ENCODE data around the gene DRAM1. TPM values are rescaled to one million over a fixed set of nuclear protein-coding genes. Genes with fewer than 3 reads are reported as not detected.
A peak's percentile ranks its signal among the peaks of the same experiment; 100 is the strongest.

The DRAM1 gene
- total and polyA plus RNA-seq, 10 of the 15 experiments (the other 5 are each of a cell fraction or from before 2014, with no cell fraction given), result 22.4 to 91.5 (median 41.4) TPM

DNA sequence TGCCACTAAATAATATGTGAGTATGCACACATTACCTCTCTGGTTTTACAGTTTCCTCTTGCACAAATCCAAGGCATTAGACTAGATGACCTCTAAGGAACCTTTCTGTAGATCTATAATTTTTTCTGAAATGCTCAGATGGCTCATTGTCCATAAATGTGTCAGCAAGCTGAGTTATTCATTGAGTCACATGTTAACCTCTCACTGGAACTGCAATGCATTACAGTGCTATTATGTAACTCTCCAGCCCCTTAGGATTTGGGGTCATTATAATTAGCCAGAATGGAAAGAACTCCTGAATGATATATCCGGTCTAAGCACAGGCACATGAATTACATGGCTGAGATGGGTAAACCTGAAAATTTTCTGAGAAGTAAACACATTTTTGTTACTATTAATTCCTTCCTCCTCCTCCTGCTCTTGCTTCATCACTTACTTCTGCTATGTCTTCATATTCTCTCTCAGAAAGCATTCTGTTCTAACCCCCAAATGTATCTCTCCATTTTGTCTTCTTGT lies 20.3 kb upstream of the DRAM1 start:
- Histone ChIP-seq H4K20me1 (ENCODE audit: control insufficient read depth, insufficient read depth) (no peaks in the 10 kb centered on the region), H3K4me1 (ENCODE audit: control insufficient read depth, insufficient read depth, low read length) (peaks cover 64% of the 10 kb centered on the region), H3K79me2 (ENCODE audit: control insufficient read depth, insufficient read depth, low read length) (no peaks in the 10 kb centered on the region), H3K27ac (ENCODE audit: control insufficient read depth, insufficient read depth) (peak overlapping the region; percentile 75), H3K4me3 (no peak overlapping the region), H3K36me3 (ENCODE audit: control insufficient read depth in 2 of 2, insufficient read depth in 2 of 2, low read length in 1 of 2) (no peaks in the 10 kb centered on the region), H3K9ac (ENCODE audit: control insufficient read depth, insufficient read depth, low read length) (no peak overlapping the region), H2AFZ (ENCODE audit: control insufficient read depth, low read depth, low read length) (no peak overlapping the region; the same call in 1 of the 2 replicates), H3K4me2 (ENCODE audit: control insufficient read depth, insufficient read depth) (peak overlapping the region; percentile 50; the same call in 1 of the 2 replicates), H3K9me3 (replicated peaks; ENCODE audit: control insufficient read depth, insufficient read depth, low read length) (peaks cover 10% of the 10 kb centered on the region), H3K27me3 (replicated peaks in 1 of 2; ENCODE audit: control insufficient read depth in 2 of 2, insufficient read depth in 2 of 2, low read length in 1 of 2) (no peaks in the 10 kb centered on the region)
- CTCF ChIA-PET, result interaction anchor here (3.2 kb wide), 1 partner anchor 17 kb away, joined by 38 read pairs; no protein-coding TSS in a partner anchor
- no TSS peak for BruUV-seq (replicated peaks)
- DNase-seq (ENCODE audit: low read depth, low spot score), result no peak
- SMC1A ChIA-PET (ENCODE audit: uncharacterized antibody, unreplicated experiment), result interaction anchor here (1.0 to 2.5 kb wide), 4 partner anchors 9 to 83 kb away, joined by 3 to 18 read pairs (median 3); no protein-coding TSS in a partner anchor
- 0% methylated on average over 1 of the region's 1 CpG for WGBS (ENCODE audit: insufficient coverage, insufficient replicate concordance, low lambda C conversion rate, missing lambda C conversion rate)
- intact Hi-C loops (cut with micrococcal nuclease; ENCODE audit: unreplicated experiment) (loop anchor here (2.0 kb wide), 1 partner anchor 76 kb away; no protein-coding TSS in a partner anchor), in situ Hi-C loops (cut with MboI) (no loop called here)
- RAD21 ChIA-PET (ENCODE audit: unreplicated experiment), result interaction anchor here (2.4 to 2.7 kb wide), 2 partner anchors 18 to 28 kb away, joined by 7 to 16 read pairs; no protein-coding TSS in a partner anchor
- ATAC-seq, result peak; percentile 49
- FAIRE-seq, result no peak
- POLR2A ChIA-PET, result interaction anchor here (0.8 to 1.1 kb wide), 3 partner anchors 18 to 35 kb away, joined by 3 to 4 read pairs (median 3); no protein-coding TSS in a partner anchor
- TF ChIP-seq BHLHE40 (IDR thresholded peaks at IDR 0.05; ENCODE audit: borderline replicate concordance in 1 of 2, low read depth in 2 of 2, low read length in 1 of 2) (peak; percentile 39; a peak in 1 of 4 replicates), NR2F1 (conservative IDR thresholded peaks at IDR 0.05) (peak; percentile 81; the same call in 1 of the 2 replicates), CEBPB (IDR thresholded peaks at IDR 0.05; ENCODE audit: borderline replicate concordance in 1 of 2, low read depth in 2 of 2, low read length in 2 of 2) (peak in 1 of 2 experiments; percentile 55; a peak in 1 of 4 replicates), NBN (IDR thresholded peaks at IDR 0.05) (no peak), RUNX3 (IDR thresholded peaks at IDR 0.05; ENCODE audit: low read length) (peak; percentile 45; the same call in 1 of the 2 replicates), NFIC (IDR thresholded peaks at IDR 0.05; ENCODE audit: low read depth, low read length) (peak; percentile 90), POU2F2 (IDR thresholded peaks at IDR 0.05; ENCODE audit: borderline replicate concordance, low read depth, low read length) (peak; percentile 31; the same call in 1 of the 3 replicates)
- TF ChIP-seq, protein P1, sequence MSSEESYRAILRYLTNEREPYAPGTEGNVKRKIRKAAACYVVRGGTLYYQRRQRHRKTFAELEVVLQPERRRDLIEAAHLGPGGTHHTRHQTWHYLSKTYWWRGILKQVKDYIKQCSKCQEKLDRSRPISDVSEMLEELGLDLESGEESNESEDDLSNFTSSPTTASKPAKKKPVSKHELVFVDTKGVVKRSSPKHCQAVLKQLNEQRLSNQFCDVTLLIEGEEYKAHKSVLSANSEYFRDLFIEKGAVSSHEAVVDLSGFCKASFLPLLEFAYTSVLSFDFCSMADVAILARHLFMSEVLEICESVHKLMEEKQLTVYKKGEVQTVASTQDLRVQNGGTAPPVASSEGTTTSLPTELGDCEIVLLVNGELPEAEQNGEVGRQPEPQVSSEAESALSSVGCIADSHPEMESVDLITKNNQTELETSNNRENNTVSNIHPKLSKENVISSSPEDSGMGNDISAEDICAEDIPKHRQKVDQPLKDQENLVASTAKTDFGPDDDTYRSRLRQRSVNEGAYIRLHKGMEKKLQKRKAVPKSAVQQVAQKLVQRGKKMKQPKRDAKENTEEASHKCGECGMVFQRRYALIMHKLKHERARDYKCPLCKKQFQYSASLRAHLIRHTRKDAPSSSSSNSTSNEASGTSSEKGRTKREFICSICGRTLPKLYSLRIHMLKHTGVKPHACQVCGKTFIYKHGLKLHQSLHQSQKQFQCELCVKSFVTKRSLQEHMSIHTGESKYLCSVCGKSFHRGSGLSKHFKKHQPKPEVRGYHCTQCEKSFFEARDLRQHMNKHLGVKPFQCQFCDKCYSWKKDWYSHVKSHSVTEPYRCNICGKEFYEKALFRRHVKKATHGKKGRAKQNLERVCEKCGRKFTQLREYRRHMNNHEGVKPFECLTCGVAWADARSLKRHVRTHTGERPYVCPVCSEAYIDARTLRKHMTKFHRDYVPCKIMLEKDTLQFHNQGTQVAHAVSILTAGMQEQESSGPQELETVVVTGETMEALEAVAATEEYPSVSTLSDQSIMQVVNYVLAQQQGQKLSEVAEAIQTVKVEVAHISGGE (CRISPR knock-in tag; IDR thresholded peaks at IDR 0.05), result no peak
- TF ChIP-seq, protein P2, sequence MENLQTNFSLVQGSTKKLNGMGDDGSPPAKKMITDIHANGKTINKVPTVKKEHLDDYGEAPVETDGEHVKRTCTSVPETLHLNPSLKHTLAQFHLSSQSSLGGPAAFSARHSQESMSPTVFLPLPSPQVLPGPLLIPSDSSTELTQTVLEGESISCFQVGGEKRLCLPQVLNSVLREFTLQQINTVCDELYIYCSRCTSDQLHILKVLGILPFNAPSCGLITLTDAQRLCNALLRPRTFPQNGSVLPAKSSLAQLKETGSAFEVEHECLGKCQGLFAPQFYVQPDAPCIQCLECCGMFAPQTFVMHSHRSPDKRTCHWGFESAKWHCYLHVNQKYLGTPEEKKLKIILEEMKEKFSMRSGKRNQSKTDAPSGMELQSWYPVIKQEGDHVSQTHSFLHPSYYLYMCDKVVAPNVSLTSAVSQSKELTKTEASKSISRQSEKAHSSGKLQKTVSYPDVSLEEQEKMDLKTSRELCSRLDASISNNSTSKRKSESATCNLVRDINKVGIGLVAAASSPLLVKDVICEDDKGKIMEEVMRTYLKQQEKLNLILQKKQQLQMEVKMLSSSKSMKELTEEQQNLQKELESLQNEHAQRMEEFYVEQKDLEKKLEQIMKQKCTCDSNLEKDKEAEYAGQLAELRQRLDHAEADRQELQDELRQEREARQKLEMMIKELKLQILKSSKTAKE (IDR thresholded peaks at IDR 0.05; ENCODE audit: low read depth, poor library complexity, severe bottlenecking), result peak; percentile 68
- TF ChIP-seq, protein P3, sequence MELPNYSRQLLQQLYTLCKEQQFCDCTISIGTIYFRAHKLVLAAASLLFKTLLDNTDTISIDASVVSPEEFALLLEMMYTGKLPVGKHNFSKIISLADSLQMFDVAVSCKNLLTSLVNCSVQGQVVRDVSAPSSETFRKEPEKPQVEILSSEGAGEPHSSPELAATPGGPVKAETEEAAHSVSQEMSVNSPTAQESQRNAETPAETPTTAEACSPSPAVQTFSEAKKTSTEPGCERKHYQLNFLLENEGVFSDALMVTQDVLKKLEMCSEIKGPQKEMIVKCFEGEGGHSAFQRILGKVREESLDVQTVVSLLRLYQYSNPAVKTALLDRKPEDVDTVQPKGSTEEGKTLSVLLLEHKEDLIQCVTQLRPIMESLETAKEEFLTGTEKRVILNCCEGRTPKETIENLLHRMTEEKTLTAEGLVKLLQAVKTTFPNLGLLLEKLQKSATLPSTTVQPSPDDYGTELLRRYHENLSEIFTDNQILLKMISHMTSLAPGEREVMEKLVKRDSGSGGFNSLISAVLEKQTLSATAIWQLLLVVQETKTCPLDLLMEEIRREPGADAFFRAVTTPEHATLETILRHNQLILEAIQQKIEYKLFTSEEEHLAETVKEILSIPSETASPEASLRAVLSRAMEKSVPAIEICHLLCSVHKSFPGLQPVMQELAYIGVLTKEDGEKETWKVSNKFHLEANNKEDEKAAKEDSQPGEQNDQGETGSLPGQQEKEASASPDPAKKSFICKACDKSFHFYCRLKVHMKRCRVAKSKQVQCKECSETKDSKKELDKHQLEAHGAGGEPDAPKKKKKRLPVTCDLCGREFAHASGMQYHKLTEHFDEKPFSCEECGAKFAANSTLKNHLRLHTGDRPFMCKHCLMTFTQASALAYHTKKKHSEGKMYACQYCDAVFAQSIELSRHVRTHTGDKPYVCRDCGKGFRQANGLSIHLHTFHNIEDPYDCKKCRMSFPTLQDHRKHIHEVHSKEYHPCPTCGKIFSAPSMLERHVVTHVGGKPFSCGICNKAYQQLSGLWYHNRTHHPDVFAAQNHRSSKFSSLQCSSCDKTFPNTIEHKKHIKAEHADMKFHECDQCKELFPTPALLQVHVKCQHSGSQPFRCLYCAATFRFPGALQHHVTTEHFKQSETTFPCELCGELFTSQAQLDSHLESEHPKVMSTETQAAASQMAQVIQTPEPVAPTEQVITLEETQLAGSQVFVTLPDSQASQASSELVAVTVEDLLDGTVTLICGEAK (IDR thresholded peaks at IDR 0.05; ENCODE audit: borderline replicate concordance), result no peak
- TF ChIP-seq, protein P4, sequence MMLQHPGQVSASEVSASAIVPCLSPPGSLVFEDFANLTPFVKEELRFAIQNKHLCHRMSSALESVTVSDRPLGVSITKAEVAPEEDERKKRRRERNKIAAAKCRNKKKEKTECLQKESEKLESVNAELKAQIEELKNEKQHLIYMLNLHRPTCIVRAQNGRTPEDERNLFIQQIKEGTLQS (IDR thresholded peaks at IDR 0.05; ENCODE audit: borderline replicate concordance, extremely low read depth, low read depth, low read length), result no peak
